ENCODE results near the gene IFI35. TPM values are rescaled to one million over a fixed set of nuclear protein-coding genes. Genes with fewer than 3 reads are reported as not detected.

IFI35 gene
- total RNA-seq, 1 donor from 2014 or later = 6.7 TPM

Small RNA genes lying within 50 kb of the gene (small RNA-seq; reads per million reads assigned to genes)
- 0.05 reads per million for gene AARSD1 (ENCODE audit: low replicate concordance)

Other genes starting within 250 kb of the IFI35 start
- gene RAMP2, start 245.6 kb upstream of the IFI35 start, total RNA-seq = 11.9 TPM
- gene VPS25, start 233.3 kb upstream of the IFI35 start, total RNA-seq = 40.3 TPM
- gene WNK4, start 226.2 kb upstream of the IFI35 start, total RNA-seq = not detected
- gene COA3, start 208.1 kb upstream of the IFI35 start, total RNA-seq = 50.7 TPM
- not detected for gene CNTD1, start 207.9 kb upstream of the IFI35 start, total RNA-seq
- gene BECN1, start 182.5 kb upstream of the IFI35 start, total RNA-seq = 68.7 TPM
- gene PSME3, start 173.4 kb upstream of the IFI35 start, total RNA-seq = 48.5 TPM
- gene AOC2, start 162.2 kb upstream of the IFI35 start, total RNA-seq = 1.4 TPM
- gene AOC3, start 155.6 kb upstream of the IFI35 start, total RNA-seq = 23.0 TPM
- not detected for gene G6PC1, start 106.0 kb upstream of the IFI35 start, total RNA-seq
- 16.0 TPM for gene AARSD1, start 42.3 kb upstream of the IFI35 start, total RNA-seq
- gene PTGES3L, start 26.7 kb upstream of the IFI35 start, total RNA-seq = 61.5 TPM
- gene RUNDC1, start 26.2 kb upstream of the IFI35 start, total RNA-seq = 10.7 TPM
- gene RPL27, start 8.4 kb upstream of the IFI35 start, total RNA-seq = 1,583 TPM
- 66.7 TPM for gene VAT1, start 15.6 kb downstream of the IFI35 start, total RNA-seq
- gene RND2, start 18.4 kb downstream of the IFI35 start, total RNA-seq = 0.92 TPM
- 21.4 TPM for gene BRCA1, start 118.6 kb downstream of the IFI35 start, total RNA-seq
- gene NBR1, start 164.4 kb downstream of the IFI35 start, total RNA-seq = 102 TPM
- gene TMEM106A, start 205.1 kb downstream of the IFI35 start, total RNA-seq = 5.7 TPM
- gene CCDC200, start 221.8 kb downstream of the IFI35 start, total RNA-seq = not detected
- not detected for gene RNU2-1, start 227.2 kb downstream of the IFI35 start, total RNA-seq